ENCODE measurements around the gene TMEM236.

DNA sequence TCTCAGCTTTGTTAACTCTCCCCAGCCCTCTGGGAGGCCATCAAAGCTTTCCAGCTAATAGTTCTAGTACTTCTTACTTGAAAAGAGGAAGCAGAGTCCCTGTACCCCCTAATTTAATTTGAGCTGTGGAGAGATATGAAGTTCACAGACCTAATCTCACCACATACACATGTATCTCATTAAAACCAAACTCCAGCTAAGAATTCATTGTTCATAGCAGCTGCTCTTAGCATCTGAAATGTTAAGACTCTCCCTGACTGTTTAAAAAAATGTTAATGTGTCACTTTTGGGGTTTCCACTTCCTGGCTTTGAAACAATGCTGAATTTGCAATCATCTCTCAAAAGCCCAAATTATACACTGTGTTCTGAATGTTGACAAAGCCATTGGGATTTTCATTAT is 41.0 kb downstream of the TMEM236 start:
- TF ChIP-seq, protein P1, sequence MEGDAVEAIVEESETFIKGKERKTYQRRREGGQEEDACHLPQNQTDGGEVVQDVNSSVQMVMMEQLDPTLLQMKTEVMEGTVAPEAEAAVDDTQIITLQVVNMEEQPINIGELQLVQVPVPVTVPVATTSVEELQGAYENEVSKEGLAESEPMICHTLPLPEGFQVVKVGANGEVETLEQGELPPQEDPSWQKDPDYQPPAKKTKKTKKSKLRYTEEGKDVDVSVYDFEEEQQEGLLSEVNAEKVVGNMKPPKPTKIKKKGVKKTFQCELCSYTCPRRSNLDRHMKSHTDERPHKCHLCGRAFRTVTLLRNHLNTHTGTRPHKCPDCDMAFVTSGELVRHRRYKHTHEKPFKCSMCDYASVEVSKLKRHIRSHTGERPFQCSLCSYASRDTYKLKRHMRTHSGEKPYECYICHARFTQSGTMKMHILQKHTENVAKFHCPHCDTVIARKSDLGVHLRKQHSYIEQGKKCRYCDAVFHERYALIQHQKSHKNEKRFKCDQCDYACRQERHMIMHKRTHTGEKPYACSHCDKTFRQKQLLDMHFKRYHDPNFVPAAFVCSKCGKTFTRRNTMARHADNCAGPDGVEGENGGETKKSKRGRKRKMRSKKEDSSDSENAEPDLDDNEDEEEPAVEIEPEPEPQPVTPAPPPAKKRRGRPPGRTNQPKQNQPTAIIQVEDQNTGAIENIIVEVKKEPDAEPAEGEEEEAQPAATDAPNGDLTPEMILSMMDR (IDR thresholded peaks at IDR 0.05), result no peak
- no peak for TF ChIP-seq POLR2A (IDR thresholded peaks at IDR 0.05)
- TF ChIP-seq POLR2AphosphoS5 (IDR thresholded peaks at IDR 0.05), result no peak
